CD4-positive, alpha-beta T cell treated with Interleukin-4 for 4 hours (primary cell): ENCODE measurements around the gene ZMYND11.

Experiments
- DNase-seq: peaks from one replicate; pipeline ENCODE4 v3.0.0-alpha.2; 2020

Gene ZMYND11

DNA sequence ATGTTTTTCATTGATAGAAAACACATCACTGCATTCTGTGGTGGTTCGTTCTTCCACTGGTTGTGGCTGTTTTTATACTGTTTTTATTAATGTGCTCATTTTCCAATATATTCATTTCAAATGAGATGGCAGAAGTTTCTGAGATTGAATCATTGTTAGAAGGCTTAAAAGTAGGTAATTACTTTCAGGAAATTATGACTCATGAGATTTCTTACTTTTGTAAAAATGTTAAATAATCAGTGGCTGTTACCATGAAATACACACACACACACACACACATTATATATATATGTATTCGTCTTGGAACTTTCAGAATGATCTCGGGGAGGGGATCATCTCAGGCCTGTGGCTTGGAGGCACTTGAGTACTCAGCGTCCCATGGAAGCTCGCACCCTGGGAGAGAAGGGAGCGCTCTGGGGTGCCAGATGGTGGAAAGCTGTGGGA lies 66.1 kb downstream of the ZMYND11 start:
- no peak for DNase-seq

DNA sequence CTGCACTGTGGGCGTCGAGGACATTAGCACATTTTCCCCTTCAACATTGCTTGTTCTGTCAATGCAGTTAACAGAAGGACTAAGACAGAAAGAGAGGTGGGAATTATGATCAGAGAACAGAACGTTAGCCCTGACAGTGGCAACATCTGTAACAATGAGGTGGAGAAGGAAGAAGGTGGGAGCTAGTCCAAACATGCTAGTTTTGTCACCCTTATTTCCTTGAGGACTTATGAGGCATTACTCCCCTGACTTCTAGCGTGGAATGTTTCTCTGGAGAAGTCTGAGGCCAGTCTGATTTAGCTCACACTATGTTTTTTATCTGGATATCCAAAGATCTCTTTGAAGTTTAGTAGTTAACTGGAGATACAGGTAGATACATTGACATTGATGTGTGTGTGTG lies 73.4 kb downstream of the ZMYND11 start:
- no peak for DNase-seq

DNA sequence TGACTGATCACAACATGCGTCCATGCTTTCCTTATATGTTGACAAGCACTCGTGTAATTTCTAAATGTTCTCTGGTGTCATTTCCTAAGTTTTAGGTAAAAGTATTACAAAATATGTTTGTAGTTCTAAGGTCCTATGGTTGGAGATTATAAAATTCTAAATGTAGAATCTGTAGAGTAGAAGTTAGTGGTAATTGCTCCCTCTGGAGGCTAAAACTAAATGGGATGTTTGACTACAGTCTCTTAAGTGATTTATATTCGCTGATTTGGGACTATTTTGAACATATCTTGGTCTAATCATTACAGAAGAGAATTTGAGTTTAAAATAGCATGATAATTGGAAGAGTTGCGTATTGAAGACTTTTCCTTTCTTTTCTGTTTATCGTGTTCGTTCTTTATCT lies 74.1 kb downstream of the ZMYND11 start:
- DNase-seq, result no peak

DNA sequence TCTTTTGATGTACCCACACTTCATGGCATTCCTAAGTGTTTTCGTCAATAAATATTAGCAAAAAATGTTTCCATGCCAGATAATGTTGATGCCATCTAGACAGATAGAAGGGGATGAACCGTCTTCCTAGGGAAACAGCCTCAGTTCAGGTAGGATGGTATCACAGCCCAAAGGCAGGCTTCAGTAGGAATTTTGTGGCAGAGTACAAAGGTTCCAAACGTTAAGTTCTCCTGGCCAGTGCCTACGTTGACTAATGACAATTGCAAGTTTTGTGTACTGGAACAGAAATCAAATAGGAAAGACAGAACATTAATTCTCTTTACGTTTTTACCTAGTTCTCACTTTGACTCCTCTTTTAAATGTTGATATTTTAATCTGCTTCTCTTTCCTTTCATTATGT lies 75.0 kb downstream of the ZMYND11 start:
- DNase-seq, result no peak

GRCh38 chr10:215444-215843 lies 80.2 kb downstream of the ZMYND11 start:
- no peak for DNase-seq

DNA sequence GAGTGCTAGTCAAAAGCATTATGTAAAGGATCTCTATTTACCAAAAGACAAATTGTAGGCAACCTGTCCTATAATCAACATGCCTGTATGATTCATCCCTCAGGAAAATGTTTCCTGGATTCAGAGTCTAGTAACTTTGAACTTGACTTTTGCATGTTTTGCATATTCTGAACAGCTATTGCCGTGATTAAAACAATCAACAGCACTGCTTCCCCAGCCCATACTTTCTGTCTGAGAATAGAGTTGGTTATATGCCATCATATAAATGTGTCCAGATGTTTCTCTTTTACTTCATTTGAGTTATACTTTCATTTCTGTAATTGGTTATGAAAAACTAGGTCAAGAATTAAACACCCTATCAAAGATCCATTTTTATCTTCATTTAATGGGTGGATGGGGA lies 83.5 kb downstream of the ZMYND11 start:
- no peak for DNase-seq

DNA sequence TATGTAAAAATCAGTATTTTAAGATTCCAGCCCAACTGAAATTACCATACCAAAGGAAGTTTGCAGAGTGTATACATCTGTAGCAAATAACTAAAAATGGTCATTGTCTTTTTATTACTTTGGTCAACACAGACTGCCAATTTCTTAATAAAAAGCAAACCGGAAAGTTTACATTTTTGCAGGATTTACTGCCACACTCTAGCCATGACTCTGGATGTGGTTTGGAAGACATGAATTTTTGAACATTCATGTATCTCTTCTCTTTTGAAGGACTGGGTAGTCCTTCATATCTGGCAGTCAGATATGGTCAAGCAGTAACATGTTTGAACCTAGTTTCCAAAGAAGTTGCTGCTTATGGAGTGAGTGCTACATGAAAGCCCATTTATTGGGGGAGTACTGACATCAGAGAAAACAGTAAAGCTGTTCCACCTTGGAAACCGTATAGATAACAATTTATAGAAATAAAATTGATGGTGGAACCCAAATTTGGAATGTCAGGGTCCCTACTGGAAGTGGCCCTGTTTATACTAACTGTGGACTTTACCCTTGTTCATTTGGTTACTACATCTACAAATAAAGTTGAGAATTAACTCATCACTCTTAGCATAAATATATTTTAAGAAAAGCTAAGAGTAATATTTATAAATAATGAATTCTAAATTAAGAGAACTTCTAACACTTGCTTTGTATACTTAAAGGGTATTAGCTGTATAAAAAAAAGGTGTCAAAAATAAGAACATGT lies 84.6 kb downstream of the ZMYND11 start:
- no peak for DNase-seq

DNA sequence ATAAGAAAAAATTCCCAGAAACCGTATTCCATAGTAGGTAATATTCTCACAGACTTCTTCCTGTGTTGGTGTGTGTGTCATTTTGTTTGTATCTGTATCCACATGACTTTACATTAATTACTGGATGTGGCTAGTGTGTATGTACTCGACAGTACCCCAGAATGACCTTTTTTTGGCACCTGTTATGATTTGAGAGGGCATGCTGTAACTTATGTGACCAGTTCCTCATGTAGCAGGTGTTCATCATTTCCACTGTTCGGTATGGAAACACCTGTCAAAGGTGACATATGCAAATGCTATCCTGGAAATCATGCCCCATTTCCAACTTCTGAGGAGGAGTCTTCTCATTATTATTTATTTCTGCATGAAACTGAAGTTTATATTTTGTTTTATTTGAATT lies 89.3 kb downstream of the ZMYND11 start:
- DNase-seq, result no peak

- no peak for DNase-seq
Measured at GRCh38 chr10:226018-226417, 90.8 kb downstream of the ZMYND11 start.

GRCh38 chr10:227014-227413 lies 91.8 kb downstream of the ZMYND11 start:
- no peak for DNase-seq

DNA sequence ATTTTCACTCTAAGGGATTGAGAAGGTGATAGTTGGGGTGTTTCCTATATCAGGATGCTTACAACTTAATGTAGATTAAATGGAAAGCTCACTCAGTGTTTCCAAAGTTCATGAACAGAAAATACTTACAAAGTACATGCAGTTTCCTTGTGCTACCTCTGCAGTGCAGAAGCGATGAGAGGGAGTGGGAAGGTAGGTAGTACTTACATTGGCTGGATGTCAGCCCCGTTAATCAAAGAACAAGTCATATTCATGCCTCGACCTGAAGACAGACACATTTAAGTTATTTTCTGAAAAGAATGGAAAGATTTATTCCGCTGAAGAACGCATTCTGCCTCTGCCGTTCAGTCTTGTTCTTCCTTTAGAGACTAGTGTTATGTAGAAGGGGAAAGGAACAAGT lies 93.1 kb downstream of the ZMYND11 start:
- no peak for DNase-seq

- DNase-seq, result no peak
Measured at GRCh38 chr10:230758-231157, 95.5 kb downstream of the ZMYND11 start.

GRCh38 chr10:232061-232460 lies 96.8 kb downstream of the ZMYND11 start:
- no peak for DNase-seq

DNA sequence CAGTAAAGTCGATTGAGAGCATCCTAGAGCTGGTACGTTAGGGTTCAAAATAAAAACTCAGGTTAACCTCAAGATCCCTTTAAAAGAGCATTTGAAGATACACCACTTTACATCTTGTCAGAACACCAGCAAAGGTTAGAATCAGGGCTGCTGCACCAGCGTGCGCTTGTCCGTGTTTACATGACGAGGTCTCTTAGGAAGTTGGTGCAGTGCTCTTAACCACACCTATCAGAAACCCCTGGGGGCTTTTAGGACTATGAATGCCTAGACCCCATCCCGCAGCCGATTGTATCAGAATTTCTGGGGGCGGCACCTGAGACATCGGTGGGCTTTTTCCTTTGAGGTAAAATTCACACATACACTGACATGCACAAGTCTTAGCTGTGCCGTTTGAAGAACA lies 97.6 kb downstream of the ZMYND11 start:
- DNase-seq, result no peak

GRCh38 chr10:234708-235406 lies 99.6 kb downstream of the ZMYND11 start:
- DNase-seq, result no peak

- DNase-seq, result no peak
Measured at GRCh38 chr10:235915-236314, 100.7 kb downstream of the ZMYND11 start.

DNA sequence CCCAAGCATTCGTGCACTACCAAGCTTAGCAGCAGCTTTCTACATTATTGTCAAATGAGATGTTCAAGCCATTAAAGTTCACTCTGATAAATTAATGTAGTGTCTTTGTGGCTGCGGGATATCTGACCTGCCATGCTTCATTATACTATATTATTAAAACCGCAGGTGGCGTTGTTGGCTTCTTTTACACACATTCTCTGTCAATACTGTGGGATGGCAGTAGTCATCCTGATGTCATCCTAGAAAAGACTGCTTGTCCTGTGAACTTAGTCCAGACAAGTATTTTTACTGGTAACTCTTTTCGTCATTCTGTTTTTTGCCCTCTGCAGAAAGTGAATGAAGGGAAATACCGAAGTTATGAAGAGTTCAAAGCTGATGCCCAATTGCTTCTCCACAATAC lies 103.9 kb downstream of the ZMYND11 start:
- DNase-seq, result no peak

DNA sequence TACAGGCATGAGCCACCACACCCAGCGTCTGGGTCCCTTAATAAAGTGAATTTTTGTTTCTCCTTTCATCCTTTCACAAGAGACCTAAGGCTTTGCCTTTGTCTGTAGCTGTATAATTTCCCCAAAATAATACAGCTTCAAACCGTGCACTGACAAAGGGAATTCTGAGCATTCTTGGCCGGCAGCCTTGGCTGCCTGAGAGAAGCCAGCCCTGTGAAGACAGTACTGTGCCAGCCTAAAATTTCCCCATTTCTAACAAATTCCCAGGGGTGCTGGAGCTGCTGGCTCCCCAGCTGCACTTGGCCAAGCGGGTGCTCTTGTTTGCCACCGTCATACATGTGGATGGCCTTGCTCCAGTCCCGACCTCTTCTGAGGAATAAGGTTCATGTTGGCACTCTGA lies 106.2 kb downstream of the ZMYND11 start:
- no peak for DNase-seq

GRCh38 chr10:241966-242643 lies 106.8 kb downstream of the ZMYND11 start:
- DNase-seq, result no peak

GRCh38 chr10:244227-244626 lies 109.0 kb downstream of the ZMYND11 start:
- DNase-seq, result no peak

GRCh38 chr10:246431-246830 lies 111.2 kb downstream of the ZMYND11 start:
- peak; percentile 10 for DNase-seq

GRCh38 chr10:247480-247879 lies 112.2 kb downstream of the ZMYND11 start:
- no peak for DNase-seq

DNA sequence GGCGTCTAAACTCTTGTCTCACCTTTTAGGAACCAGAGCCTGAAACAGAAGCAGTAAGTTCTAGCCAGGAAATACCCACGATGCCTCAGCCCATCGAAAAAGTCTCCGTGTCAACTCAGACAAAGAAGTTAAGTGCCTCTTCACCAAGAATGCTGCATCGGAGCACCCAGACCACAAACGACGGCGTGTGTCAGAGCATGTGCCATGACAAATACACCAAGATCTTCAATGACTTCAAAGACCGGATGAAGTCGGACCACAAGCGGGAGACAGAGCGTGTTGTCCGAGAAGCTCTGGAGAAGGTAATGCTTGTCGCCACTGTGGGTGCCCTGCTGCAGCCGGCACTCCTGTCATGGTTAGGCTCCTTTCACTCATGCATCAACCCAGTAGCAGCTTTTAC lies 113.1 kb downstream of the ZMYND11 start:
- no peak for DNase-seq

- no peak for DNase-seq
Measured at GRCh38 chr10:251982-252582, 116.8 kb downstream of the ZMYND11 start.
